G401 (cell line): Measurements from ENCODE around the gene FERD3L. TPM values are rescaled to one million over a fixed set of nuclear protein-coding genes. Genes with fewer than 3 reads are reported as not detected.

ENCODE experiments used
- DNase-seq: peaks from one replicate; pipeline ENCODE4 v3.0.0-alpha.2; 2015; ENCODE audit warnings: low spot score
- in situ Hi-C: cut with HindIII; loops from 2 replicates; pipeline ENCODE4 v1.10.0; 2016; ENCODE audit warnings: low sequenced_read_pairs, mixed read lengths
- total RNA-seq: library from RNA; depleted of rRNA; stranded (reverse); fragments of >200 nt; shearing (Covaris generic); gene quantifications from 2 replicates; pipeline ENCODE4 v1.2.3, GENCODE V29; 2014; rRNA removed

Gene FERD3L
- total RNA-seq, 1 experiment from 2014 or later, result not detected

GRCh38 chr7:19105546-19105945 lies 39.7 kb downstream of the FERD3L start:
- in situ Hi-C loops, result no loop called here
- DNase-seq, result no peak

GRCh38 chr7:19104811-19105210 lies 40.4 kb downstream of the FERD3L start:
- DNase-seq, result no peak
- in situ Hi-C loops, result no loop called here

- no peak for DNase-seq
- in situ Hi-C loops, result no loop called here
Observed at GRCh38 chr7:19102884-19103283, 42.3 kb downstream of the FERD3L start.

- DNase-seq, result no peak
- in situ Hi-C loops, result no loop called here
Observed at GRCh38 chr7:19101909-19102308, 43.3 kb downstream of the FERD3L start.

GRCh38 chr7:19101472-19101871 lies 43.7 kb downstream of the FERD3L start:
- in situ Hi-C loops, result no loop called here
- DNase-seq, result no peak

GRCh38 chr7:19099924-19100323 lies 45.3 kb downstream of the FERD3L start:
- in situ Hi-C loops, result no loop called here
- no peak for DNase-seq

GRCh38 chr7:19099194-19099593 lies 46.0 kb downstream of the FERD3L start:
- in situ Hi-C loops, result no loop called here
- DNase-seq, result no peak

- in situ Hi-C loops, result no loop called here
Observed at GRCh38 chr7:19098510-19098909, 46.7 kb downstream of the FERD3L start.

GRCh38 chr7:19097165-19098055 lies 47.8 kb downstream of the FERD3L start:
- DNase-seq, result no peak
- in situ Hi-C loops, result no loop called here

More at GRCh38 chr7:19098510-19098909, 46.7 kb downstream of the FERD3L start:
- DNase-seq, result no peak

GRCh38 chr7:19095353-19095860 lies 49.8 kb downstream of the FERD3L start:
- DNase-seq, result no peak
- in situ Hi-C loops, result no loop called here

Other genes starting within 250 kb of the FERD3L start
- gene TWIST1, start 27.8 kb downstream of the FERD3L start, total RNA-seq, result 2.5 TPM in 1 of 2 replicates, not detected in the other